GM12878 (cell line): ENCODE results near the gene EHHADH. TPM values are rescaled to one million over a fixed set of nuclear protein-coding genes. Genes with fewer than 3 reads are reported as not detected.

Experiments used
- ATAC-seq: fragments of 200-7000 bp; cut with Tn5 transposase; 3 replicates; pipeline ENCODE4 v1.9.1; 2020; ENCODE audit warnings: mild to moderate bottlenecking, moderate library complexity
- BruUV-seq: library from RNA; stranded (reverse); fragments of 400-500 nt; replicated peaks from 2 replicates; lab custom pipeline; 2021; lab: Mats Ljungman, UMichigan
- CTCF ChIA-PET: fragments of 300-600 bp; sonication (Branson Sonifier 250); formaldehyde crosslinking; extraction: SDS; loops from one replicate; lab custom pipeline; 2021; ENCODE audit warnings: inconsistent platforms; lab: Yijun Ruan, JAX
- POLR2A ChIA-PET: fragments of 350-600 bp; formaldehyde crosslinking; extraction: SDS; loops from one replicate; lab custom pipeline; 2021; ENCODE audit warnings: inconsistent platforms; lab: Charles Lee
- RAD21 ChIA-PET: fragments of 300-600 bp; sonication (Branson Sonifier 250); formaldehyde crosslinking; loops from one replicate; lab custom pipeline; 2023; ENCODE audit warnings: antibody characterized with exemption; ENCODE audit not compliant: unreplicated experiment; lab: Charles Lee
- SMC1A ChIA-PET: fragments of 300-600 bp; sonication (Branson Sonifier 250); formaldehyde crosslinking; loops from one replicate; lab custom pipeline; 2023; ENCODE audit not compliant: unreplicated experiment, uncharacterized antibody; lab: Charles Lee
- DNase-seq: peaks from one replicate; pipeline ENCODE4 v3.0.0-alpha.2; 2011; ENCODE audit warnings: low read depth, low spot score
- FAIRE-seq: peaks from 3 replicates; lab custom pipeline; 2011; peaks lifted over from hg19 to GRCh38; lab: Jason Lieb, UNC
- H2AFZ ChIP-seq: 2 replicates; pipeline ENCODE4 v1.6.0; 2011; ENCODE audit warnings: low read depth, low read length, control low read depth; ENCODE audit not compliant: control insufficient read depth
- H3K27ac ChIP-seq: 2 replicates; pipeline ENCODE4 v1.5.1; 2011; ENCODE audit warnings: control low read depth; ENCODE audit not compliant: control insufficient read depth, insufficient read depth
- H3K27me3 ChIP-seq, 2 experiments: replicated peaks in 1 of 2; 2 replicates each; pipeline versions ENCODE4 v1.6.0 to v1.6.1; 2011; ENCODE audit warnings: low read length in 1 of 2; ENCODE audit not compliant: control insufficient read depth in 2 of 2, insufficient read depth in 2 of 2
- H3K36me3 ChIP-seq, 2 experiments: 2 replicates each; pipeline ENCODE4 v1.5.1; 2011; ENCODE audit warnings: low read length in 1 of 2; ENCODE audit not compliant: control insufficient read depth in 2 of 2, insufficient read depth in 2 of 2
- H3K4me1 ChIP-seq: 2 replicates; pipeline ENCODE4 v1.6.1; 2011; ENCODE audit warnings: mild to moderate bottlenecking, low read length, moderate library complexity, mixed read lengths; ENCODE audit not compliant: control insufficient read depth, insufficient read depth
- H3K4me2 ChIP-seq: 2 replicates; pipeline ENCODE4 v1.6.0; 2011; ENCODE audit warnings: control low read depth; ENCODE audit not compliant: control insufficient read depth, insufficient read depth
- H3K4me3 ChIP-seq: fragments of 200-600 bp; sonication (generic); 2 replicates; pipeline ENCODE4 v1.5.1; 2016
- H3K79me2 ChIP-seq: 2 replicates; pipeline ENCODE4 v1.6.0; 2011; ENCODE audit warnings: low read length; ENCODE audit not compliant: control insufficient read depth, insufficient read depth
- H3K9ac ChIP-seq: 2 replicates; pipeline ENCODE4 v1.8.0; 2011; ENCODE audit warnings: low read length, control low read depth, mixed read lengths; ENCODE audit not compliant: control insufficient read depth, insufficient read depth
- H3K9me3 ChIP-seq: replicated peaks from 3 replicates; pipeline ENCODE4 v1.5.1; 2011; ENCODE audit warnings: mild to moderate bottlenecking, low read length; ENCODE audit not compliant: control insufficient read depth, insufficient read depth
- H4K20me1 ChIP-seq: 2 replicates; pipeline ENCODE4 v1.6.0; 2011; ENCODE audit not compliant: control insufficient read depth, insufficient read depth
- DPF2 ChIP-seq: fragments of 450-650 bp; IDR thresholded peaks from 2 replicates; pipeline ENCODE4 v1.6.1; 2017; ENCODE audit warnings: mild to moderate bottlenecking
- PBX3 ChIP-seq: IDR thresholded peaks from 2 replicates; pipeline ENCODE4 v1.6.1; 2011; ENCODE audit warnings: mild to moderate bottlenecking, low read depth, low read length, moderate library complexity; ENCODE audit not compliant: insufficient replicate concordance
- RAD21 ChIP-seq: IDR thresholded peaks from 2 replicates; pipeline ENCODE4 v1.6.1; 2011; ENCODE audit warnings: mild to moderate bottlenecking, low read depth, low read length, moderate library complexity; ENCODE audit not compliant: insufficient read depth
- SMC3 ChIP-seq: IDR thresholded peaks from 2 replicates; pipeline ENCODE4 v1.6.1; 2011; ENCODE audit warnings: low read length, improper control_type of control experiment, borderline replicate concordance
- WGBS: methylation state at CpG from one replicate; pipeline ENCODE4 v1.1.6; 2016; ENCODE audit warnings: low lambda C conversion rate; ENCODE audit not compliant: insufficient replicate concordance, insufficient coverage; ENCODE audit errors: missing lambda C conversion rate; 5-methylcytosine and 5-hydroxymethylcytosine counted together
- in situ Hi-C: fragments of 300-500 bp; cut with MboI; formaldehyde crosslinking; loops from 9 replicates; pipeline ENCODE4 v1.14.3; 2018; ENCODE audit warnings: mixed read lengths
- intact Hi-C: fragments of 100-400 bp; cut with micrococcal nuclease; formaldehyde crosslinking; loops from one replicate; pipeline ENCODE4 v1.14.2; 2022; ENCODE audit not compliant: unreplicated experiment
- polyA plus RNA-seq, 11 experiments: library from polyadenylated mRNA; depleted of rRNA in 4 of 11; unstranded in 6 of 11; stranded (reverse) in 5 of 11; fragments of >200 nt; fragmentation: Nextera tagmentation in 4 of 11; fragmentation: Illumina TruSeq in 1 of 11; extraction: Ambion mirVana in 4 of 11; extraction: Trizol in 1 of 11; gene quantifications; 1 replicate in 1 of 11; 2 replicates in 10 of 11; pipeline versions ENCODE4 v1.2.1 to v1.2.3, GENCODE V29; 2011 to 2016; ENCODE audit warnings: inconsistent platforms in 2 of 11, missing spikeins in 2 of 11, low read depth in 1 of 11
- total RNA-seq, 4 experiments: library from RNA; depleted of rRNA in 3 of 4; stranded (reverse); fragments of >200 nt in 3 of 4; fragmentation: Illumina TruSeq in 1 of 4; extraction: Trizol in 1 of 4; gene quantifications; 2 replicates each; pipeline versions ENCODE4 v1.2.1 to v1.2.3, GENCODE V29; 2013 to 2021
- TF ChIP-seq, protein P1 (sequence below), 3 experiments: IDR thresholded peaks in 2 of 3; conservative IDR thresholded peaks in 1 of 3; 2 replicates each; pipeline ENCODE4 v1.5.1; 2011; ENCODE audit warnings: low read depth in 3 of 3, low read length in 3 of 3, mild to moderate bottlenecking in 3 of 3, control low read depth in 2 of 3, moderate library complexity in 2 of 3, inconsistent platforms in 1 of 3, mixed read lengths in 1 of 3; ENCODE audit not compliant: control insufficient read depth in 2 of 3, insufficient read depth in 1 of 3; ENCODE audit errors: extremely low read depth in 1 of 3

EHHADH gene
- total and polyA plus RNA-seq, 10 of the 15 experiments (the other 5 are each of a cell fraction or from before 2014, with no cell fraction given), result 0.96 to 8.4 (median 5.3) TPM

GRCh38 chr3:185270262-185270955, 16.6 kb upstream of the EHHADH start:
- no peaks in the 10 kb centered on the region for H3K36me3 ChIP-seq
- no TSS peak for BruUV-seq
- SMC1A ChIA-PET, result interaction anchor here (1.0 to 1.7 kb wide), 2 partner anchors 10 to 38 kb away, joined by 4 to 5 read pairs; no protein-coding TSS in a partner anchor
- H3K4me1 ChIP-seq, result no peaks in the 10 kb centered on the region
- no peaks in the 10 kb centered on the region for H3K27me3 ChIP-seq
- in situ Hi-C loops (no loop called here), intact Hi-C loops (no loop called here)
- RAD21 ChIA-PET, result no interaction called here
- H3K27ac ChIP-seq, result no peak overlapping the region
- ATAC-seq (peak; percentile 95), DNase-seq (no peak), FAIRE-seq (no peak)
- no peak overlapping the region for H3K4me2 ChIP-seq
- no peak overlapping the region for H3K4me3 ChIP-seq
- POLR2A ChIA-PET, result no interaction called here
- H2AFZ ChIP-seq, result no peak overlapping the region
- H3K9me3 ChIP-seq, result no peaks in the 10 kb centered on the region
- H3K9ac ChIP-seq, result no peak overlapping the region
- H4K20me1 ChIP-seq, result no peaks in the 10 kb centered on the region
- no peaks in the 10 kb centered on the region for H3K79me2 ChIP-seq
- CTCF ChIA-PET, result interaction anchor here (0.6 to 1.6 kb wide), 5 partner anchors 9 to 474 kb away, joined by 3 to 8 read pairs (median 3); no protein-coding TSS in a partner anchor
- 59% methylated on average over 4 of the region's 4 CpGs for WGBS
- TF ChIP-seq RAD21 (peak; percentile 53), SMC3 (peak; percentile 21; the same call in 1 of the 2 replicates), PBX3 (no peak), DPF2 (no peak)
- TF ChIP-seq, protein P1, sequence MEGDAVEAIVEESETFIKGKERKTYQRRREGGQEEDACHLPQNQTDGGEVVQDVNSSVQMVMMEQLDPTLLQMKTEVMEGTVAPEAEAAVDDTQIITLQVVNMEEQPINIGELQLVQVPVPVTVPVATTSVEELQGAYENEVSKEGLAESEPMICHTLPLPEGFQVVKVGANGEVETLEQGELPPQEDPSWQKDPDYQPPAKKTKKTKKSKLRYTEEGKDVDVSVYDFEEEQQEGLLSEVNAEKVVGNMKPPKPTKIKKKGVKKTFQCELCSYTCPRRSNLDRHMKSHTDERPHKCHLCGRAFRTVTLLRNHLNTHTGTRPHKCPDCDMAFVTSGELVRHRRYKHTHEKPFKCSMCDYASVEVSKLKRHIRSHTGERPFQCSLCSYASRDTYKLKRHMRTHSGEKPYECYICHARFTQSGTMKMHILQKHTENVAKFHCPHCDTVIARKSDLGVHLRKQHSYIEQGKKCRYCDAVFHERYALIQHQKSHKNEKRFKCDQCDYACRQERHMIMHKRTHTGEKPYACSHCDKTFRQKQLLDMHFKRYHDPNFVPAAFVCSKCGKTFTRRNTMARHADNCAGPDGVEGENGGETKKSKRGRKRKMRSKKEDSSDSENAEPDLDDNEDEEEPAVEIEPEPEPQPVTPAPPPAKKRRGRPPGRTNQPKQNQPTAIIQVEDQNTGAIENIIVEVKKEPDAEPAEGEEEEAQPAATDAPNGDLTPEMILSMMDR (IDR thresholded peaks at IDR 0.05 in 2 of 3, conservative IDR thresholded peaks at IDR 0.05 in 1 of 3; ENCODE audit: control insufficient read depth in 2 of 3, extremely low read depth in 1 of 3, insufficient read depth in 1 of 3, low read depth in 3 of 3, low read length in 3 of 3), result peak; percentile 52 to 60 (median 56)
- TF ChIP-seq, all 136 proteins: peak for 3
